ENCODE results near the gene FGD5. TPM values are rescaled to one million over a fixed set of nuclear protein-coding genes. Genes with fewer than 3 reads are reported as not detected.

FGD5 gene
- polyA plus RNA-seq, 1 donor (not counting 4 experiments of a cell fraction or from before 2014, with no cell fraction given): not detected

GRCh38 chr3:14941871-14942270 is 123.1 kb downstream of the FGD5 start:
- DNase-seq (ENCODE audit: low read depth, low spot score) (no peak), FAIRE-seq (no peak)
- dilution Hi-C loops (cut with MboI; ENCODE audit: extremely low pct_ligation_motif_present, low sequenced_read_pairs): no loop called here

DNA sequence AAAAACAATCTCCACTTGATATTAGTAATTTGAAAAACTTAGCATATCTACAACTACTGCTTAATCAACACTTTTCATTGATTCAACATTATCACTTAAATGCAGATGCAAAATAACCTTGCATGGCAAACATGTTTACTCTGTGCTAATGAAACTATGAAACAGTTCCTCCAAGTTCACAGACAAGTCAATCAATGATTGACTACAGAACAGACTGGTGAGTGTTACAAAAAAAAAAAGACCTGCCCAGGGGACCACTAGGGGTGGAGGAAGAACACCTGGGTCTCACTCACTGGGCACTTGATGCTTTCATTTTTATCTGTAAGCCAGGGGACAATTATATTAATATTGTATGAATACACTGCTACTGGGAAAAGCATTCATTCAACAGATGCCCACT is 124.3 kb downstream of the FGD5 start:
- no peak overlapping the region for H3K9ac ChIP-seq (ENCODE audit: control insufficient read depth, extremely low read depth, insufficient read depth, low read length)
- H3K4me2 ChIP-seq (ENCODE audit: control insufficient read depth, extremely low read depth, insufficient read depth, low read depth, low read length): no peak overlapping the region
- no peaks in the 10 kb centered on the region for H4K20me1 ChIP-seq (ENCODE audit: control insufficient read depth, extremely low read depth, insufficient read depth, low read length)
- dilution Hi-C loops (cut with MboI; ENCODE audit: extremely low pct_ligation_motif_present, low sequenced_read_pairs): no loop called here
- no peaks in the 10 kb centered on the region for H3K4me1 ChIP-seq (ENCODE audit: control insufficient read depth, extremely low read depth, insufficient read depth, low read length)
- no peaks in the 10 kb centered on the region for H3K9me3 ChIP-seq (ENCODE audit: control insufficient read depth, low read depth, low read length)
- TF ChIP-seq EZH2 (IDR thresholded peaks at IDR 0.05; ENCODE audit: low read length) (no peak), CTCF (optimal IDR thresholded peaks at IDR 0.05 in 1 of 3, IDR thresholded peaks at IDR 0.05 in 1 of 3, conservative IDR thresholded peaks at IDR 0.05 in 1 of 3; ENCODE audit: extremely low read depth in 1 of 3, insufficient read depth in 2 of 3, low read length in 3 of 3) (no peak)
- H3K36me3 ChIP-seq (ENCODE audit: control insufficient read depth in 2 of 2, extremely low read depth in 1 of 2, insufficient read depth in 2 of 2, low read length in 2 of 2): peaks cover 6 to 11% of the 10 kb centered on the region in 2 experiments
- peaks cover 2% of the 10 kb centered on the region for H3K9me1 ChIP-seq (ENCODE audit: control insufficient read depth, extremely low read depth, insufficient read depth, low read length)
- H3K4me3 ChIP-seq (ENCODE audit: control insufficient read depth in 2 of 3, extremely low read depth in 1 of 3, insufficient read depth in 2 of 3, low read depth in 1 of 3, low read length in 3 of 3): no peak overlapping the region
- H2AFZ ChIP-seq (ENCODE audit: control insufficient read depth, low read length): no peak overlapping the region
- DNase-seq (ENCODE audit: low read depth, low spot score) (no peak), FAIRE-seq (no peak)
- H3K27ac ChIP-seq (ENCODE audit: control insufficient read depth, insufficient read depth, low read length): no peak overlapping the region
- peaks cover 33% of the 10 kb centered on the region for H3K79me2 ChIP-seq (ENCODE audit: control insufficient read depth, insufficient read depth, low read length)
- no peaks in the 10 kb centered on the region for H3K27me3 ChIP-seq (ENCODE audit: control insufficient read depth, extremely low read depth, insufficient read depth, low read length)

More at GRCh38 chr3:14941871-14942270, 123.1 kb downstream of the FGD5 start:
- H4K20me1 ChIP-seq (ENCODE audit: control insufficient read depth, extremely low read depth, insufficient read depth, low read length): no peaks in the 10 kb centered on the region
- H3K9me3 ChIP-seq (ENCODE audit: control insufficient read depth, low read depth, low read length): no peaks in the 10 kb centered on the region
- H3K36me3 ChIP-seq (ENCODE audit: control insufficient read depth in 2 of 2, extremely low read depth in 1 of 2, insufficient read depth in 2 of 2, low read length in 2 of 2): peaks cover 6 to 11% of the 10 kb centered on the region in 2 experiments
- no peaks in the 10 kb centered on the region for H3K4me1 ChIP-seq (ENCODE audit: control insufficient read depth, extremely low read depth, insufficient read depth, low read length)
- H3K27me3 ChIP-seq (ENCODE audit: control insufficient read depth, extremely low read depth, insufficient read depth, low read length): no peaks in the 10 kb centered on the region
- H3K27ac ChIP-seq (ENCODE audit: control insufficient read depth, insufficient read depth, low read length): no peak overlapping the region
- no peak overlapping the region for H2AFZ ChIP-seq (ENCODE audit: control insufficient read depth, low read length)
- no peak for TF ChIP-seq EZH2 (IDR thresholded peaks at IDR 0.05; ENCODE audit: low read length)
- no peak for TF ChIP-seq CTCF (optimal IDR thresholded peaks at IDR 0.05 in 1 of 3, IDR thresholded peaks at IDR 0.05 in 1 of 3, conservative IDR thresholded peaks at IDR 0.05 in 1 of 3; ENCODE audit: extremely low read depth in 1 of 3, insufficient read depth in 2 of 3, low read length in 3 of 3)
- peaks cover 30% of the 10 kb centered on the region for H3K79me2 ChIP-seq (ENCODE audit: control insufficient read depth, insufficient read depth, low read length)
- H3K9ac ChIP-seq (ENCODE audit: control insufficient read depth, extremely low read depth, insufficient read depth, low read length): no peak overlapping the region
- H3K4me2 ChIP-seq (ENCODE audit: control insufficient read depth, extremely low read depth, insufficient read depth, low read depth, low read length): no peak overlapping the region
- no peak overlapping the region for H3K4me3 ChIP-seq (ENCODE audit: control insufficient read depth in 2 of 3, extremely low read depth in 1 of 3, insufficient read depth in 2 of 3, low read depth in 1 of 3, low read length in 3 of 3)
- H3K9me1 ChIP-seq (ENCODE audit: control insufficient read depth, extremely low read depth, insufficient read depth, low read length): peaks cover 2% of the 10 kb centered on the region

Data from keratinocyte (primary cell).